ENCODE measurements around the gene SMYD3. TPM values are rescaled to one million over a fixed set of nuclear protein-coding genes. Genes with fewer than 3 reads are reported as not detected.
"Not testable (repeated sequence)": the region's sequence is repeated elsewhere in the genome, so short reads cannot be mapped to it uniquely, and the experiment has no call there.

SMYD3 gene
- total RNA-seq, 4 donors from 2014 or later: 10.5 to 36.4 (median 22.5) TPM

- H3K27ac ChIP-seq: no peak overlapping the region
- intact Hi-C loops (cut with DNase I; ENCODE audit: low total_unique reads): no loop called here
- TF ChIP-seq POLR2A (IDR thresholded peaks at IDR 0.05): no peak
- TF ChIP-seq, protein P1, sequence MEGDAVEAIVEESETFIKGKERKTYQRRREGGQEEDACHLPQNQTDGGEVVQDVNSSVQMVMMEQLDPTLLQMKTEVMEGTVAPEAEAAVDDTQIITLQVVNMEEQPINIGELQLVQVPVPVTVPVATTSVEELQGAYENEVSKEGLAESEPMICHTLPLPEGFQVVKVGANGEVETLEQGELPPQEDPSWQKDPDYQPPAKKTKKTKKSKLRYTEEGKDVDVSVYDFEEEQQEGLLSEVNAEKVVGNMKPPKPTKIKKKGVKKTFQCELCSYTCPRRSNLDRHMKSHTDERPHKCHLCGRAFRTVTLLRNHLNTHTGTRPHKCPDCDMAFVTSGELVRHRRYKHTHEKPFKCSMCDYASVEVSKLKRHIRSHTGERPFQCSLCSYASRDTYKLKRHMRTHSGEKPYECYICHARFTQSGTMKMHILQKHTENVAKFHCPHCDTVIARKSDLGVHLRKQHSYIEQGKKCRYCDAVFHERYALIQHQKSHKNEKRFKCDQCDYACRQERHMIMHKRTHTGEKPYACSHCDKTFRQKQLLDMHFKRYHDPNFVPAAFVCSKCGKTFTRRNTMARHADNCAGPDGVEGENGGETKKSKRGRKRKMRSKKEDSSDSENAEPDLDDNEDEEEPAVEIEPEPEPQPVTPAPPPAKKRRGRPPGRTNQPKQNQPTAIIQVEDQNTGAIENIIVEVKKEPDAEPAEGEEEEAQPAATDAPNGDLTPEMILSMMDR (IDR thresholded peaks at IDR 0.05): no peak
These were observed 428.2 kb downstream of the SMYD3 start for GRCh38 chr1:246078888-246079252.

DNA sequence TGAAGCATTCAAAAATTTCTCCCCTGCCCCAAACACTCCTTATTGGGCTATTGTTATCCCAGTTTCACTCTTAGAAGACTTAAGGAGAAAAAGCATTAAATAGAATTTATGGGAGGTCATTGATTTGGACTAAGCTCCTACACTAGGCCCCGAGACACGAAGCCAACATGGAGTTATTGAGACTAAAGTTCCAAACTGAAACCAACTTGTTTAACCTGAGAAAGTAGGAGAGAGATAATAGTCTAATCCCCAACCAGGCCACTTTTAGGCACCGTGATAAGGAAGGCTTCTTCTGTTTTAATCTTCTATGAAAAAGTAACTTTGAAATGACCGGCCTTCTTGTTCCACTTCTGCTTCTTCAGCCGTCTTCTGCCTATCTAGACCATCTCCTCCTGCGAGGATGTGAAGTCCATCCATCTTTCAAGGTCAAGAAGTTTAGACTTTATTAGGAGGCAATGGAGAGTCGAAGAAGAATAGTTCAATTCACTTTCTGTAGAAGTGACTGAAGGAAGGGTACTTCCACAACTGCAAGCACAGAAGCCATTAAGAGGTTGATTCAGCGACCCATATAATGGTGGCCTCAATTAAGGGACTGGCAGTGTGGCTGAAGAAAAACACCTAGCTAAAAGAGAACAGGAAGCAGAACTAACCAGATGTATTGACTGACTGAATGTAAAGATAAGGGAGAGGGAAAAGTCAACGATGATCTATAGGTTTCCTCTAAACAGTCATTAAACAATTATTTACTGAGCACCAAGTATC lies 428.8 kb downstream of the SMYD3 start:
- H3K36me3 ChIP-seq: no peaks in the 10 kb centered on the region
- DNase-seq: no peak
- H3K27ac ChIP-seq: no peak overlapping the region
- TF ChIP-seq POLR2A (IDR thresholded peaks at IDR 0.05): no peak
- TF ChIP-seq, protein P1 (IDR thresholded peaks at IDR 0.05): no peak
- intact Hi-C loops (cut with DNase I; ENCODE audit: low total_unique reads): no loop called here
- no peaks in the 10 kb centered on the region for H3K4me1 ChIP-seq
- no peak overlapping the region for H3K4me3 ChIP-seq
- H3K9me3 ChIP-seq: no peaks in the 10 kb centered on the region
- no peaks in the 10 kb centered on the region for H3K27me3 ChIP-seq

More at GRCh38 chr1:246078888-246079252, 428.2 kb downstream of the SMYD3 start:
- Histone ChIP-seq H3K27me3 (no peaks in the 10 kb centered on the region), H3K9me3 (no peaks in the 10 kb centered on the region), H3K4me3 (no peak overlapping the region), H3K36me3 (no peaks in the 10 kb centered on the region), H3K4me1 (no peaks in the 10 kb centered on the region)
- no peak for DNase-seq

DNA sequence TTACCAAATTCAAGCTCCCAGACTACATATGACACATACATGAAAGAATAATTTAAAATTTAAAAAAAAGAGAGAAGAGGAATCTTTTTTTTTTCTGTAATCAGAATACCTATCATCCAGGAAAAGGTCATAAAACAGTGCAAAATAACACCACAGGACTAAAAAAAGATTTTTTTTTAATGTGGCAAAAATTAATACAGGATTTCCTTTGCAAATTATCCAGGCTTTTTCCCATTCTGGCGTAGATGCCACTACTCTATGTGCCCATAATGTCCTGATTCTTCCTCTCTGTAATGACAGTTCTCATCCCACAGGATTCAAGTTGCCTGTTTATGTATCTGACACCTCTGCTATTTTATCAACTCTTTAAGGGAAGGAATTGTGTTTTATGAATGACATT lies 429.6 kb downstream of the SMYD3 start:
- H3K9me3 ChIP-seq: no peaks in the 10 kb centered on the region
- intact Hi-C loops (cut with DNase I; ENCODE audit: low total_unique reads): no loop called here
- TF ChIP-seq POLR2A (IDR thresholded peaks at IDR 0.05): no peak
- TF ChIP-seq, protein P1 (IDR thresholded peaks at IDR 0.05): no peak
- no peak overlapping the region for H3K4me3 ChIP-seq
- H3K27ac ChIP-seq: no peak overlapping the region
- H3K4me1 ChIP-seq: no peaks in the 10 kb centered on the region
- no peak for DNase-seq
- H3K36me3 ChIP-seq: no peaks in the 10 kb centered on the region
- H3K27me3 ChIP-seq: no peaks in the 10 kb centered on the region

- no peaks in the 10 kb centered on the region for H3K9me3 ChIP-seq
- H3K4me1 ChIP-seq: no peaks in the 10 kb centered on the region
- no peak for DNase-seq
- H3K27me3 ChIP-seq: no peaks in the 10 kb centered on the region
- H3K4me3 ChIP-seq: no peak overlapping the region
- no peak overlapping the region for H3K27ac ChIP-seq
- H3K36me3 ChIP-seq: no peaks in the 10 kb centered on the region
- intact Hi-C loops (cut with DNase I; ENCODE audit: low total_unique reads): no loop called here
- no peak for TF ChIP-seq POLR2A (IDR thresholded peaks at IDR 0.05)
- TF ChIP-seq, protein P1 (IDR thresholded peaks at IDR 0.05): no peak
These were observed 432.7 kb downstream of the SMYD3 start for GRCh38 chr1:246074421-246074820.

DNA sequence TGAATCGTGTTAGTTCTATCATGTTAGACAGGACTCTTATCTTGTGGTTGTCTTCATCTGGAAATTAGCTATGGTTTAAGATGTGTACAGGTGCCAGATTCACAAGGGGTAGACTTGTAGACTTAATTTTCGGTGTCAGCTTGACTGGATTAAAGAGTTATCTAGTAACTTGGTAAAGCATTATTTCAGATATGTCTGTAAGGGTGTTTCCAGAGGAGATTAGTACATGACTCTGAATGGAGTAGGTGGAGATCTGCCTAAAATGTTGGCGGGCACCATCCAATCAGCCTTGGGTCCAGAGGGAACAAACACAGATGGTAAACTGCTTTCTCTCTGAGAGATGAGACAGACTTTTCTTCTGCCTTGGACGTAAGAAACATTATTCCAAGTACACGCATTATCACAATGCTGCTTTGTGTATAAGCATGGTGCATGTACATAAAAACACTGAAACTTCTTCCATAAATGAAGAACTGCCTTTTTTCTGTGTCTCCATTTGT lies 434.6 kb downstream of the SMYD3 start:
- TF ChIP-seq, protein P1 (IDR thresholded peaks at IDR 0.05): no peak
- TF ChIP-seq POLR2A (IDR thresholded peaks at IDR 0.05): no peak
- intact Hi-C loops (cut with DNase I; ENCODE audit: low total_unique reads): no loop called here
- DNase-seq: no peak
- no peaks in the 10 kb centered on the region for H3K9me3 ChIP-seq
- H3K27ac ChIP-seq: no peak overlapping the region
- H3K27me3 ChIP-seq: no peaks in the 10 kb centered on the region
- H3K4me1 ChIP-seq: no peaks in the 10 kb centered on the region
- no peaks in the 10 kb centered on the region for H3K36me3 ChIP-seq
- H3K4me3 ChIP-seq: no peak overlapping the region

DNA sequence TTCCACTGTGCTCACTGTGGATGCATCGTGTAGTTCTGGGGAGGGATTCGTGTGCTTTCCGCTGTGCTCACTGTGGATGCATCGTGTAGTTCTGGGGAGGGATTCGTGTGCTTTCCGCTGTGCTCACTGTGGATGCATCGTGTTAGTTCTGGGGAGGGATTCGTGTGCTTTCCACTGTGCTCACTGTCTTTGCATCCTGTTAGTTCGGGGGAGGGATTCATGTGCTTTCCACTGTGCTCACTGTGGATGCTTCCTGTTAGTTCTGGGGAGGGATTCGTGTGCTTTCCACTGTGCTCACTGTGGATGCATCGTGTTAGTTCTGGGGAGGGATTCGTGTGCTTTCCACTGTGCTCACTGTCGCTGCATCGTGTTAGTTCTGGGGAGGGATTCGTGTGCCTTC lies 435.1 kb downstream of the SMYD3 start:
- H3K27me3 ChIP-seq; H3K9me3 ChIP-seq; H3K4me3 ChIP-seq; H3K36me3 ChIP-seq; H3K27ac ChIP-seq; intact Hi-C loops (cut with DNase I; ENCODE audit: low total_unique reads); H3K4me1 ChIP-seq; DNase-seq: not testable (repeated sequence)

- intact Hi-C loops (cut with DNase I; ENCODE audit: low total_unique reads); H3K27ac ChIP-seq; H3K4me3 ChIP-seq; H3K36me3 ChIP-seq; DNase-seq; H3K4me1 ChIP-seq; H3K27me3 ChIP-seq; H3K9me3 ChIP-seq: not testable (repeated sequence)
These were observed 435.5 kb downstream of the SMYD3 start for GRCh38 chr1:246071561-246071960.
